ENCODE results near the gene ZNF438. TPM values are rescaled to one million over a fixed set of nuclear protein-coding genes. Genes with fewer than 3 reads are reported as not detected.

The ZNF438 gene
- total RNA-seq, 1 experiment from 2014 or later, result 2.0 TPM

DNA sequence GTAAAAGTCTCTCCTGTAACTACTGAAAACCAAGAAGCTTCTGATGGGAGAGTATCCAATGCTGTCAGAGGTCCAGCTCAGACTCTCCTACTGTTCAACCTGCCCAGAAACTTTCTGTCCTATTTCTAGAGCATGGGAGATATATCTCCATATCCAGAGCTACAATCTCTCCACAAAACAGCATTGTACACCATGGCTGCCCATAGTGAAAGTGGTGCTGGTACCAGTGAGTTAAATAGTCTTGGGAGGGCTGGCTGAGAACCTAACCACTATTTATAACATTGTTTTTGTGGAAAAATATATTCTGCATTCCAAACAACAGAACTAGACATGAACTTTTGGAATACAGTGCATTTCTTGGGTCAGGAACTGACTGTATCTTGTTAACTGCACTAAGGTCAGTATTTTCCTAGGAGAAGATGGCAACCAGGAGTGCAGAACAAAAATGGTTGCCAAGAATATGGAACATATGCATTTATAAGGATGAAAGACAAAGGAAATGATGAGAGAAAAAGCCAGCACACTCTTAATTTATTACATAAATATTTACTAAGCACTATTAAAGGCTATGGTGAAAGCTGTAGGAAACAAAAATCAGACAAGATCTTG, 91.9 kb downstream of the ZNF438 start:
- no peaks in the 10 kb centered on the region for H3K4me1 ChIP-seq (ENCODE audit: insufficient read depth, low read length, poor library complexity, severe bottlenecking)
- BruUV-seq (replicated peaks), result no TSS peak
- no peak overlapping the region for H3K4me3 ChIP-seq (ENCODE audit: low read depth, low read length, poor library complexity, severe bottlenecking)
- H3K27ac ChIP-seq (ENCODE audit: low read depth, low read length, poor library complexity, severe bottlenecking), result no peak overlapping the region
- H3K9me3 ChIP-seq (ENCODE audit: low read depth, low read length, poor library complexity, severe bottlenecking), result no peaks in the 10 kb centered on the region
- H3K36me3 ChIP-seq (ENCODE audit: insufficient read depth, low read length, poor library complexity, severe bottlenecking), result no peaks in the 10 kb centered on the region
- intact Hi-C loops (cut with micrococcal nuclease; ENCODE audit: unreplicated experiment), result no loop called here
- TF ChIP-seq CTCF (conservative IDR thresholded peaks at IDR 0.05; ENCODE audit: low read depth, low read length) (no peak), EZH2 (IDR thresholded peaks at IDR 0.05; ENCODE audit: borderline replicate concordance, low read depth, low read length, poor library complexity, severe bottlenecking) (no peak)
- no peaks in the 10 kb centered on the region for H3K27me3 ChIP-seq (replicated peaks; ENCODE audit: insufficient read depth, low read depth, low read length, poor library complexity)
- ChIA-PET CTCF (no interaction called here), POLR2A (ENCODE audit: low non-redundant PET) (no interaction called here)
- no peak for DNase-seq (ENCODE audit: low spot score)

DNA sequence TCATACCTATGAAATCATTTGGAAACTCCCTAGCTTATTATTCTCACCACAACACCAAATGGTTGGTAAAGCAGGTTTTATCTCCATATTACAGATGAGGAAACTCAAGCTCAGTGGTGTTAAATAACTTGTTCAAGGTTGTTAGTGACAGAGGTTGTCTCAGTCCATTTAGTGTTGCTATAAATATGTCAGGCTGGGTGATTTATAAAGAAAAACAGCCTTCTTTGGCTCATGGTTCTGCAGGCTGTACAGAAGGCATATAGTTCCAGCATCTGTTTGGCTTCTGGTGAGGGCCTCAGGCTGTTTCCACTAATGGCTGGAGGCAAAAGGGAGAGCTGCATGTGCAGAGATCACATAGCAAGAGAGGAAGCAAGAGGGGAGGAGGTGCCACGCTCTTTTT, 96.6 kb downstream of the ZNF438 start:
- no TSS peak for BruUV-seq (replicated peaks)
- CTCF ChIA-PET, result no interaction called here
- POLR2A ChIA-PET (ENCODE audit: low non-redundant PET), result no interaction called here
- TF ChIP-seq EZH2 (IDR thresholded peaks at IDR 0.05; ENCODE audit: borderline replicate concordance, low read depth, low read length, poor library complexity, severe bottlenecking) (no peak), CTCF (conservative IDR thresholded peaks at IDR 0.05; ENCODE audit: low read depth, low read length) (no peak)
- no peaks in the 10 kb centered on the region for H3K9me3 ChIP-seq (ENCODE audit: low read depth, low read length, poor library complexity, severe bottlenecking)
- H3K4me3 ChIP-seq (ENCODE audit: low read depth, low read length, poor library complexity, severe bottlenecking), result no peak overlapping the region
- no peak for DNase-seq (ENCODE audit: low spot score)
- H3K4me1 ChIP-seq (ENCODE audit: insufficient read depth, low read length, poor library complexity, severe bottlenecking), result no peaks in the 10 kb centered on the region
- intact Hi-C loops (cut with micrococcal nuclease; ENCODE audit: unreplicated experiment), result no loop called here
- no peak overlapping the region for H3K27ac ChIP-seq (ENCODE audit: low read depth, low read length, poor library complexity, severe bottlenecking)
- no peaks in the 10 kb centered on the region for H3K36me3 ChIP-seq (ENCODE audit: insufficient read depth, low read length, poor library complexity, severe bottlenecking)
- H3K27me3 ChIP-seq (replicated peaks; ENCODE audit: insufficient read depth, low read depth, low read length, poor library complexity), result no peaks in the 10 kb centered on the region

DNA sequence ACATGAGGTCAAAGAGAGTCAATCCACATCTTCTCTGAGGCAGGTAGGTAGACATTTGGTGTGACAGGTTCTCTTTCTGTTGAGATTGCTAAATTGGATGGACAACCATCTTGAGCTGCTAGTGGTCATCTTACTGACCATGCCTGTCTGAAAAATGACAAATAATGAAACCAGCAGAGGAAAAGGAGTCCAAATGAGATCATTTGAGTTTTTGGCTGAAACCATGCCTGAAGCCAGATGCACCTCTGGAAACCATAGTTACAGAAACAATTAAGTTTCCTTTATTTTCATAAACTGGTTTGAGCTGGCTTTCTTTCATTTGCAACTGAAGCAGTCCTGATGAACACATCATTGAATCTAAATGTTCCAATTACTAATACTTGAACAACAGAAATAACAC, 100.6 kb downstream of the ZNF438 start:
- no peak for DNase-seq (ENCODE audit: low spot score)
- CTCF ChIA-PET, result no interaction called here
- TF ChIP-seq EZH2 (IDR thresholded peaks at IDR 0.05; ENCODE audit: borderline replicate concordance, low read depth, low read length, poor library complexity, severe bottlenecking) (no peak), CTCF (conservative IDR thresholded peaks at IDR 0.05; ENCODE audit: low read depth, low read length) (no peak)
- Histone ChIP-seq H3K9me3 (ENCODE audit: low read depth, low read length, poor library complexity, severe bottlenecking) (no peaks in the 10 kb centered on the region), H3K36me3 (ENCODE audit: insufficient read depth, low read length, poor library complexity, severe bottlenecking) (no peaks in the 10 kb centered on the region), H3K27me3 (replicated peaks; ENCODE audit: insufficient read depth, low read depth, low read length, poor library complexity) (no peaks in the 10 kb centered on the region), H3K4me3 (ENCODE audit: low read depth, low read length, poor library complexity, severe bottlenecking) (no peak overlapping the region), H3K27ac (ENCODE audit: low read depth, low read length, poor library complexity, severe bottlenecking) (no peak overlapping the region), H3K4me1 (ENCODE audit: insufficient read depth, low read length, poor library complexity, severe bottlenecking) (no peaks in the 10 kb centered on the region)
- intact Hi-C loops (cut with micrococcal nuclease; ENCODE audit: unreplicated experiment), result no loop called here
- no TSS peak for BruUV-seq (replicated peaks)
- POLR2A ChIA-PET (ENCODE audit: low non-redundant PET), result no interaction called here
